KBM-7 (cell line): ENCODE results near the gene ATAD2B.
A peak's percentile ranks its signal among the peaks of the same experiment; 100 is the strongest.
"Not testable (repeated sequence)": the region's sequence is repeated elsewhere in the genome, so short reads cannot be mapped to it uniquely, and the experiment has no call there.

ENCODE experiments used
- DNase-seq: peaks from one replicate; pipeline ENCODE4 v3.0.0-alpha.2; 2015
- in situ Hi-C: fragments of 300-500 bp; cut with MboI; formaldehyde crosslinking; loops from 2 replicates; pipeline ENCODE4 v1.14.3; 2020; ENCODE audit warnings: low sequenced_read_pairs, low pct_unique_long_range_greater_than_20kb, mixed read lengths

ATAD2B gene

DNA sequence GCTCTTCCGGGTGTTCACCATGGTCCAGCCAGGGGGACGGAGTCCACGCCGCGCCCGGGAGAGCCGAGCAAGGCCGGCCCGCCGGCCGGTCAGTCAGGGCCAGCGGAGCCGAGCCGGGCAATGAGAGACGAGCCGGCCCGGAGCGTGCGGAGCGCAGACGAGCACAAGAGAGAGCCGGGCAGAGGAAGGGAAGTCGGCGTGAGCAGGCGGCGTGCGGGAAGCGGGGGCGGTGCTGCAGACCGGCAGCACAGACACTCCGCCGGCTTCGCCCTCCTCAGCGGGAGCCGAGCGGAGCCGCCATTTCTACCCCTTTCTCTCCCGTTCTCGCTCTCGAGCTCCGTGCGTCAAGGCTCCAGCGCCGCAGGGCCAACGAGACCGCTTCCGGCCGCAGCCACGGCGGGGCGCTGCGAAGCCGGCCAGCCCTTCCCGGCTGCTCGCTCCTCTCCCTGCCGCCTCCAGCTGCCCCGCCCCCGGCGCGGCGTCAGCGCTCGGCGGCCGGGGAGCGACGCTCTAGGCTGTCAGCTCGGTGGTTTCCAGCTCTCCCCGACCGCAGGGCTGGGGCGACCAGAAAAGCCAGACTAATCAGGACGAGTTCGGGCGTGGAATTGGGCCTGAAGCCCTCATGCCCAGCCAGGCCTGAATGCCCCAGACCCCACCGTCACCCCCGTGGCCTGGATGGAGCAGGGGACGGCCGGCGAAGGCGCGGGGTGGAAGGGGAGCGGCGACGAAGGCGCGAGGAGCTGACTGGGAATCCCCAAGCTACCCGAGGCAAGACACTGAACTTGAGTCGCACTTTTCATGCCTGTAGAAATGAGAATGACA, at the start of gene ATAD2B:
ATAD2B (minus strand) TSS at position 374 of the 822 bp plus-strand sequence; CDS start at position 21, 353 bp downstream.
- in situ Hi-C loops: no loop called here
- DNase-seq: peak; percentile 98

DNA sequence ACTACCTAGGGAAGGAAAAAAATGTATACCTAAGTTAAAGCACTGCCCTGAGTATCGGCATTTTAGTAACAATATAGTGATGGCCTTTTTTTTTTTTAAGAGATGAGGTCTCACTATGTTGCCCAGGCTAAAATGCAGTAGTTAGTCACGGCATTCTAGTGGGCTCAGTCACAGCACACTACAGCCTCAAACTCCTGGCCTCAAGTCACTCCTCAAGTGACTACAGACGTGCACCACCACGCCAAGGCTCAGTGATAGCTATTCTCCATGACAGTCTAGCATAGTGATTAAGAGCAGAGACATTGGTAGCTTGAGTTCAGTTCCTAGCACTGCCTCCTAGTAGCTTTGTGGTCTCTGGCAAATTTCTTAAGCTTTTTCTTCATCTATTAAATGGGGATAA, 40.9 kb upstream of the ATAD2B start:
- DNase-seq: no peak
- in situ Hi-C loops: no loop called here

DNA sequence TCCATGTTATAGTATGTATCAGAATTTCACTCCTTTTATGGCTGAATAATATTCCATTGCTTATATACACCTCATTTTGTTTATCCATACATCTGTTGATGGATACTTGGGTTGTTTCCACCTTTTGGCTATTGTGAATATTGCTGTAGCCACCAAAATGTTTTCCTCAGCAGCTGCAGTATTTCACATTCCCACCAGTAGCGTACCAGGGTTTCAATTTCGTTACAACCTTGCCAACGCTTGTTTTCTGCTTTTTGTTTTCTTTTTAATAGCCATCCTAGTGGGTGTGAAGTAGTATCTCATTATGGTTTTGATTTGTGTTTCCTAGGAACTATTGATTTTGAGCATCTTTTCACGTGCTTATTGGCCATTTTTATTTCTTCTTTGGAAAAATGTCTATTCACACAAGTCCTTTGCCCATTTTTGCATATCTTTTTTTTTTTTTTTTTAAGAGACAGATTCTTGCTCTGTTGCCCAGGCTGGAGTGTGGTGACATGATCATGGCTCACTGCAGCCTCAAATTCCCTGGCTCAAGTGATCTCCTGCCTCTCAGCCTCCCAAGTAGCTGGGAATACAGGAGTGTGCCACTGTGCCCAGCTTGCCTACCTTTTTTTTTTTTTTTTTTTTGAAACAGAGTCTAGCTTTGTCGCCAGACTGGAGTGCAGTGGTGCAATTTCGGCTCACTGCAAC, 27.5 kb upstream of the ATAD2B start:
- no peak for DNase-seq

DNA sequence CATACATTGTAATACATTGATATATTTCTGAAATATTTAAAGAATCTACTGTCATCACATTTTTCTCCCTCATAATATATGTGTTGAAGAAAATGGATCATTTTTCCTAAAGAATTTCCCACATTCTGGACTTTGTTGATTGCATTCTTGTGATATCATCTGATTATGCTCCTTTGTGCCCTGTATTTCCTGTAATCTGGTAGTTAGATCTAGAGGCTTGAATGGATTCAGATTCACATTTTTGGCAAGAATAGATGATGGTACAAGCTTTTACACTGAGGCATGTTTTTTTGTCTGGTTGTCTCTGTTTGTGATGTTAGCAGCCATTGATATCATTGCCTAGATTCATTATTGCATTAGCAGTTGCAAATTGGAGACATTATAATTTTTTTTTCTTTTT, 26.7 kb upstream of the ATAD2B start:
- no peak for DNase-seq
- in situ Hi-C loops: no loop called here

More for the DNA sequence above, 27.5 kb upstream of the ATAD2B start:
- in situ Hi-C loops: no loop called here

DNA sequence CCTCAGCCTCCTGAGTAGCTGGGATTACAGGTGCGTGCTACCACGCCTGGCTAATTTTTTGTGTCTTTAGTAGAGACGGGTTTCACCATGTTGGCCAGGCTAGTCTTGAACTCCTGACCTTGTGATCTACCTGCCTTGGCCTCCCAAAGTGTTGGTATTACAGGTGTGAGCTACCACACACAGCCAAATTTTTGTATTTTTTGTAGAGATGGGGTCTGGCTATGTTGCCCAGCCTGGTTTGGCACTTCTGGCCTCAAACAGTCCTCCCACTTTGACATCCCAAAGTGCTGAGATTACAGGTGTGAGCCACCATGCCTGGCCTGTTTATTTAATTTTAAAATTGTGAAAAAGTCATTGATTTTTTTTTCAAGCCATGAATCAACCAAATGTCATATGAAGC, 25.6 kb upstream of the ATAD2B start:
- DNase-seq, in situ Hi-C loops: not testable (repeated sequence)

DNA sequence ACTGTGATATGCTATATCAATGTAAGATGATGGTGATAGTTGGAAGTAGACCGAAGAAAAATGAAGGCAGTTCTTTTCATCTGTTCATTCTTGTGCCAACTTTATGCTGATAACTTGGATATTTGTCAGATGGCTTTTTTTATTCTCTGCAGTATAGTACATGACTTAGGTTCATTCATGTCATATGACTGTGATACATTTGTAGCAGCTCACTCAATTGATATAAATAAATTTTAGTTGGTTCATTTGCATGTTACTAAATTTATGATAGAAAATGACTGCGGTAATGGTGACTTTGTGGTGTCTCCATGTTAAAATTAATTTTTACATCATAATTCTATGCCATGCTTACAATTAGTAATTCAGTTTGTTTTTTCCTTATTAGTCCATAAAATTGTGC, 20.4 kb upstream of the ATAD2B start:
- DNase-seq: no peak
- in situ Hi-C loops: no loop called here

DNA sequence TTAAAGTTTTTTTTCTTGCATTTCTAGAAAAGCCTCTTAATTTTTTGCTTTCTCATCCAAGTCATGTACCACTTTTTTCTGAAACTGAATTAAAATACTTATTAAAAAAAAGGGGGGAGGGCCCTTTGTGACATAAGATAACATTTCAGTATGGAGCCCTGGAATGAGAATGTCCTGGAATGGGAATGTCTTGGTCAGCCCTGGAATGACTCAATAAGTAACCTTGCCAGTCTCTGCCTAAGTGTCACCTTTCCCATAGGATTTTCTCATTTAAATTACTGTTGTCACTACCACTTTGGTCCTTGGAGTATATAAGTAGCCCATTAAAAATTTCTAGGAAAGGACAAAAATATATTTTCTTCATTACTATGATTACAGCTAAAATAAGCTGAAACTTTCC, 18.1 kb upstream of the ATAD2B start:
- in situ Hi-C loops: no loop called here
- no peak for DNase-seq

DNA sequence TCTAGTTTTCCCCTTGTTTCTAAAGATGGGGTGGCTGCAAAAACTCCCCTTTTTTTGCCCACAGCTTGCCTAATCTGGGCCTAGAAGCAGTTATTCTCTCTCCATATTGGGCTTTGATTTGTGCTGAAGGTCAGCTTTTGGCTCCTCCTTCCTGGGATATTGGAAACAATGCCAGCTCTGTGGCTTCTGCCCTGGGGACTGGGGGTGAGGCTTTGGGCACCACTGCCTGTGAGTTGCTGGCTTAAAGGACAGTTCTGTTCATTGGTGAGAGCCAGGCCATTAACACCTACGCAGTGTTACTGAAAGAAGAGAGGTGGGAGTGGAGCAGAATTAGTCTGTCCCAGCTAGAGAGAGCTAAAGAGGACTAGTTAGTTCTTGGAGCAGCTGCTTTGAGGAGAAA, 17.6 kb upstream of the ATAD2B start:
- in situ Hi-C loops: no loop called here
- no peak for DNase-seq

DNA sequence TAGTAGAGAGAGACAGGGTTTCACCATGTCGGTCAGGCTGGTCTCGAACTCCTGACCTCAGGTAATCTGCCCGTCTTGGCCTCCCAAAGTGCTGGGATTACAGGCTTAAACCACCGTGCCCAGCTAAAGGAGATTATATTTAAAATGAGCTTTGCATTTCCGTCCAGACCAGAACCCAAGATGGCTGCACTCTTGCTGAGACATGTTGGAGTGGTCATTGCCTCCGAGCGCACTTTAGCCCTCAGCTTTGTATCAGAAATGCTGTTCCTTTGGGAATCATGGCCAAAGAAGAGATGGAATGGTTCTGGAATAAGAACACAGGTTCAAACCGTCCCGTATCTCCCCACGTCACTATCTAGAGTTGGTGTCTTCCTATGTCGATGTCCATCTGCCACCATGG, 16.7 kb upstream of the ATAD2B start:
- in situ Hi-C loops: no loop called here
- no peak for DNase-seq

DNA sequence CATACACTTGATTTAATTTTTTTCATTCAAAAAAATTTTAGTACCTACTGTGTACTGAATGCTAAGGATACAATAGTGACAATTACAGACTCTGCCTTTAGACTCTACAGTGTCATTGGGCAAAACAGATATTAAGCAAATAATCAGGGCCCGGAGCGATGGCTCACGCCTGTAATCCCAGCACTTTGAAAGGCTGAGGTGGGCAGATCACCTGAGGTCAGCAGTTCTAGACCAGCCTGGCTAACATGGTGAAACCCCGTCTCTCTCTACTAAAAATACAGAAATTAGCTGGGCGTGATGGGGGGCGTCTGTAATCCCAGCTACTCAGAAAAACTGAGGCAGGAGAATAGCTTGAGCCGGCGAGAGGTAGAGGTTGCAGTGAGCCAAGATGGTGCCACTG, 14.7 kb upstream of the ATAD2B start:
- in situ Hi-C loops: no loop called here
- no peak for DNase-seq

DNA sequence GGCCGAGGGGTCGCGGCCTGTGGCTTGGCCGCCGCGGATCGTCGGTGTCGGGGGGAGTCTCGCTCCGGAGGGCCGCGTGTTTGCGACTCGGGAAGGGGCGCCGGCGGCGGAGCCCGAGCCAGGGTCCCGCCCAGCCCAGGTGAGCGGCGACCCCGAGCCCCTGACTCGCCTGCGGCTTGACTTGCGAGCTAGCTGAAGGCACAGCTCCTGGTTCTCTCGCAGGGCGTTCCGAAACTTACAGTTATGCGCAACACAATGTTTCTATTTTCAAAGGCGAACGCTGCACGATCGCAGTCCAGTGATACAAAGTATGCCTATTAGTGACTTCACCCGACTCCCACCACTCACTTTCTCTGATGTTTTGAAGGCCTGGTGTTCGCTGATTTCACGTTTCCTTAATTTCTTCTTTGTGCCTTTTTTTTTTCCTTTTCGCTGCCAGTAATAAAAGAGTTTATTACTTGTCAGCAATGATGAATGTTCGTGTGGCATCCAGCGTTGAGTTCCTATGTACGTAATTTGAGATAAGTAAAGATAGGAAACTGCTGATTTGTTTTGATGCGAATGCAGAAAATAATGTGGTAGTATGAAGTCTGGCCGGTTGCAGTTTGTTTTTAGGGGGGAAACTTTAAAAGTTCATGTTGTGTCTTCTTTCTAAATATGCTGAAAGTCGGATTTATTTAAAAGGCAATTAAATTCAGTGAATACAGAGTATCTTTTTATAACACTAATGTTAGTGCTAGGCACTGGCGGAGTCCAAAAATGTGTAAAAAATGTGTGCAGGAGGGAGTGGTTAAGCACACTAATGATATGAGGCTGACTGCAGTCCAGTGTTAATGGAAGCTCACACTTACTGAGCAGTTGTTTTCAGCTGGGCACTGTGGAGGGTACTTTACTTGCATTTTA, 14.0 kb upstream of the ATAD2B start:
- in situ Hi-C loops: no loop called here
- peak; percentile 66 for DNase-seq

DNA sequence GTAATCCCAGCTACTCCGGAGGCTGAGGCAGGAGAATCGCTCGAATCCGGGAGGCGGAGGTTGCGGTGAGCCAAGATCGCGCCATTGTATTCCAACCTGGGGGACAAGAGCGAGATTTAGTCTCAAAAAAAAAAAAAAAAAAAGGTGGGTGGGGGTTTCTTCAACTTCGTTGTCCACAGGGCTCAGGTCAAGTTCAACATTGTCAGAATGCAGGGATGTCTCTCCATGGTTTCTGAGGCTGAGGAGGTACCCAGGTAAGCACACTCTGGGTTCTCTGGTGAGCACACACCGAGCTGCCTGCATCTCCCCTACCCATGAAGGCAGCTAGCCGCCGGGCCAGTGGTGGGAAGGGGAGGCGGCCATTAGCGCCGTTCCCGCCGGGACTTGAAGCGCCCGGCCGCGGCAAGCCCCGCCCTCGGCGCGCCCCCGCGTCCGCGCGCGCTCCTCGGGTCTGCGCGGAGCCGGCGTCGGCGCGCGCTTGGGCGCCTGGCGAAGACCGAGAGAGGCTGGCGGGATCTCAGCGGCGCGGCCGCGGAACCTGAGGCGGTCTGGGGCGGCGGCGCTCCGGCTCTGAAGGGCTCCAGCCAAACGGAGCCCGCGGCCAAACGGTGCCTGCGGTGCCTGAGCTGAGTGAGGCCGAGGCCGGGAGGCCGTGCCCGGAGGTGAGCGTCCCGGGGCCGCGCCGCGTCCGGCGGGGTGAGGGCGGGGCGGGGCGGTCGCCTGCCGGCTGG, 13.2 kb upstream of the ATAD2B start, which contains the start of gene UBXN2A:
UBXN2A (plus strand) TSS at position 477 of the 731 bp plus-strand sequence. CDS start 17,852 bp downstream, outside the sequence.
- in situ Hi-C loops: no loop called here
- peak; percentile 81 for DNase-seq

DNA sequence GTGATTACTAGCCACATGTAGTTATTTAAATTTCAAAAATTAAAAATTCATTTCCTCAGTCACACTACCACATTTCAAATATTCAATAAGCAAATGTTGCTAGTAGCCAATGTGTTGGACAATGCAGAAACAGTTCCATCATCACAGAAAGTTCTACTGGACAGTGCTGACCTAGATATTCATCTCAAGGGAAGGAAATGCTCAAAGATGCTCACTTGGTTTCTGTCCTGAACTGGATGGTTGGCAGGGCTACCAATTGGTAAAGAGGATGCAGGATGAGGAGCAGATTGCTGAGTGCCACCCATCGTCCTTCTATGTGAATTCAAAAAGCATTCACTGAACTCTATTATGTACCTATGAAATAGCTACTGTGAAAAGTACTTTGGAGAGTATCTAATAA, 7.3 kb upstream of the ATAD2B start:
- DNase-seq: no peak
- in situ Hi-C loops: no loop called here

DNA sequence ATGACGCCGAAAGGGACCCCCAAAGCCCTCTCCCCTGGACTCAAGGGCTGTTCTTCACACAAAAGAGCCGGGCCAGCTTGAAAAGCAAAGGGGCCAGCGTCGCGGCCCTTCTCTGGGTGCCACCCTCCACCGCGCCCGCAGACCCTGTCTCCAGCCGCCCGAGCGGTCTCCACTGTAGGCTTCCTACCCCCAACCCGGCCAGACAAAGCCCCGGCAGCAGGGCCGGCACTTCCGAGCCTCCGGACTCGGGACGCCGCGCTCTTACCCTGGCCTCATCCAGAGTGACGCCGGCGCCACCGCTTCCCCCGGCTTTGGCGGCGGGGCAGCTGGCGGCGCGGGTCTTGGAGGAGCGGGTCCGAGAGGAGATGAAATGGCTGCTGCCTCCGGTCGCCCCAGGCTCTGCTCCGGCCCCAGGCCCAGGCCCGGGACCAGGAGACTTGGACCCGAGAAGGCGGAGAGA, 603 bp downstream of the ATAD2B start:
- in situ Hi-C loops: no loop called here
- no peak for DNase-seq

DNA sequence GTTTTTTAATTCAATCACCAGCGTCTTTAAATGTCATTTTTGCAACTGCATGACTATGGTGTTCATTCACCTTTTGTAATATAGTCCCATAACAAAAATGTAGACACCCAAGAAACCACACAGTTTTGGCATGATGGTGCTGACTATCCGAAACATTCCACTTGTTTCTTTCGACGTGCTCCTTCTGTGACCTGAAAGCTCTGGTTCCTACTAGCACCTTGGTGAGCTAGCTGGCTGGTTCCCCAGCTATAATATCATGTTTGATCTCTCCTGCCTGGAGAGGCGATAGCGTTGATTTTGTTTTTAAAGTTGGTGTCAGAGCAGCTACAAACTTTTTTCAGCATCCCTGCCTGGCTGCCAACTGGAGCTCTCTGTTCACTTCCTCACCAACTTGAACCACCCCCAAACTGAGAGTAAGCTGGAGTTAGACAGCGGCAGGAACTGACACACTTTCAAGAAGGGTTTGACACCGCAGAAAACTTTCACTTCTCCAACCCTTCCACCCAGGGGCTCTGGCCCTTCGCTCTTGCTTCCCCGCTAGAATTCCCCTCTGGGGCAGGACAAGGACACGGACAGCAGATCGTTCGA, 1.1 kb downstream of the ATAD2B start:
- DNase-seq: peak; percentile 83
- in situ Hi-C loops: no loop called here

DNA sequence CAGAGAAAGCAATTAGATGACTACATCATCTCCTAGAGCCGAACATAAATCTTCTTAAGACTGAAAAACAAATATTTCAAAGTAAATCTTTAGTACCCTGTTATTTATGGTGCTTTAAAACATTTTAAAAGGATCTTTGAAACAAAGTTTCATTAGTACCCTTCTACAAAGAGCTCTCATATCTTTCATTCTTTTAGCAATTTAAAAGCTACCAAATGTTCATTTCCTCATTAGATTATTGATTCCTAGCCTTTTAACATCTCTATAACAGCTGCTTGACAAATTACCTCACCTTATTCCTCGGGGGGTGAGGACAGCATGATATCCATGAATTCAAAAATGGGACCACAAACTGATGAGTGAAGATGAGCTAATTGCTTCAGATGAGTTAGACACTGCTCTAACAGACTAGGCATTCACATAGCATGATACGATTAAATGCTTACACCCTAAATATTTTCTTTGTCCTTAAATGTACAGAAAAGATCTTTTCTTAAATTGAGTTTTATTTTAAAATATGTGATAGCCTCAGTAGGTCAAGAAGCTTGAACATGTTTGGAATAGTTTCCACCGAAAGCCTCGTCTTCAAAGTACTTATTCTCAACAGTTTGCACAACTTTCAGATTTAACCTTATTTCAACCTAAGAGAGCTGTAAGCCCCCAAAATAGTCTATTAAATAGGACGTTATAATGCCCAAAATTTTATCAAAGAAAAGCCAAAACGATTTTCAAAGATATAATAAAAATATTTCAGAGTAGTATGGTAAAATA, 2.1 kb downstream of the ATAD2B start:
- no peak for DNase-seq
- in situ Hi-C loops: no loop called here

DNA sequence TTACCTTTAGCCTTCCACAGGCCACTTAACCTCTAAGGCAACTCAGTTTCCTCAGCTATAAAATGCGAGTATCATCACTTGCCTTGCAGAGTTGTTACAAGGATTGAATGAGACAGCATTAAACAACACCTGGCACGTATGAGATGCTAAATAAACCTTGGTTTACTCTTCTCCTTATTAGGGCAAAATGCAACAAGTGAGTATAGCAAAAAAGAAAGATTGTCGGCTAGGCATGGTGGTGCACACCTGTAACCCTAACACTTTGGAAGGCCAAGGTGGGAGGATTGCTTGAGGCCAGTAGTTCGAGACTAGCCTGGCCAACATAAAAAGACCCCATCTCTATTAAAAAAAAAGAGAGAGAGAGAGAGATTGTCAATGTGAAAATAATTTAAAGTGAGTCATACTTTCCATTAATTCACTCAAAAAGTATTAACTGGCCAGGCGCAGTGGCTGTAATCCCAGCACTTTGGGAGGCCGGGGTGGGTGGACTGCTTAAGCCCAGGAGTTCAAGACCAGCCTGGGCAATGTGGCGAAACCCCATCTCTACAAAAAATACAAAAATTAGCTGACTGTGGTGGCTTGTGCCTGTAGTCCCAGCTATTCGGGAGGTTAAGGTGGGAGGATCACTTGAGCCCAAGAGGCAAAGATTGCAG, 8.0 kb downstream of the ATAD2B start:
- in situ Hi-C loops: no loop called here
- no peak for DNase-seq
